ENCODE results near the gene CDH19.
"Not testable (repeated sequence)": the region's sequence is repeated elsewhere in the genome, so short reads cannot be mapped to it uniquely, and the experiment has no call there.

CDH19 gene

GRCh38 chr18:66511792-66512191 lies 92.1 kb downstream of the CDH19 start:
- Histone ChIP-seq H3K27me3 (ENCODE audit: control insufficient read depth, insufficient read depth, low read length) (no peaks in the 10 kb centered on the region), H3K4me1 (ENCODE audit: control insufficient read depth, insufficient read depth, low read length) (no peaks in the 10 kb centered on the region), H3K36me3 (ENCODE audit: insufficient read depth, low read length) (no peaks in the 10 kb centered on the region), H3K4me2 (ENCODE audit: low read length) (no peak overlapping the region), H3K4me3 (ENCODE audit: low read length) (no peak overlapping the region), H3K9me3 (replicated peaks; ENCODE audit: low read length) (no peaks in the 10 kb centered on the region), H3K9ac (ENCODE audit: low read depth, low read length) (no peak overlapping the region)

- Histone ChIP-seq H3K36me3 (ENCODE audit: insufficient read depth, low read length) (no peaks in the 10 kb centered on the region), H3K9ac (ENCODE audit: low read depth, low read length) (no peak overlapping the region), H3K4me1 (ENCODE audit: control insufficient read depth, insufficient read depth, low read length) (no peaks in the 10 kb centered on the region), H3K27me3 (ENCODE audit: control insufficient read depth, insufficient read depth, low read length) (no peaks in the 10 kb centered on the region), H3K4me3 (ENCODE audit: low read length) (no peak overlapping the region), H3K9me3 (replicated peaks; ENCODE audit: low read length) (no peaks in the 10 kb centered on the region), H3K4me2 (ENCODE audit: low read length) (no peak overlapping the region)
Observed at GRCh38 chr18:66511289-66511688, 92.6 kb downstream of the CDH19 start.

- H3K36me3 ChIP-seq (ENCODE audit: insufficient read depth, low read length), result no peaks in the 10 kb centered on the region
- H3K4me2 ChIP-seq (ENCODE audit: low read length), result no peak overlapping the region
- H3K4me1 ChIP-seq (ENCODE audit: control insufficient read depth, insufficient read depth, low read length), result no peaks in the 10 kb centered on the region
- no peak overlapping the region for H3K9ac ChIP-seq (ENCODE audit: low read depth, low read length)
- no peak overlapping the region for H3K4me3 ChIP-seq (ENCODE audit: low read length)
- no peaks in the 10 kb centered on the region for H3K27me3 ChIP-seq (ENCODE audit: control insufficient read depth, insufficient read depth, low read length)
- H3K9me3 ChIP-seq (replicated peaks; ENCODE audit: low read length), result no peaks in the 10 kb centered on the region
Observed at GRCh38 chr18:66510357-66511045, 93.4 kb downstream of the CDH19 start.

- Histone ChIP-seq H3K9ac (ENCODE audit: low read depth, low read length) (no peak overlapping the region), H3K36me3 (ENCODE audit: insufficient read depth, low read length) (no peaks in the 10 kb centered on the region), H3K4me3 (ENCODE audit: low read length) (no peak overlapping the region), H3K4me2 (ENCODE audit: low read length) (no peak overlapping the region), H3K4me1 (ENCODE audit: control insufficient read depth, insufficient read depth, low read length) (no peaks in the 10 kb centered on the region), H3K27me3 (ENCODE audit: control insufficient read depth, insufficient read depth, low read length) (no peaks in the 10 kb centered on the region), H3K9me3 (replicated peaks; ENCODE audit: low read length) (no peaks in the 10 kb centered on the region)
Observed at GRCh38 chr18:66508937-66509336, 95.0 kb downstream of the CDH19 start.

- H3K36me3 ChIP-seq (ENCODE audit: insufficient read depth, low read length), result no peaks in the 10 kb centered on the region
- H3K9me3 ChIP-seq (replicated peaks; ENCODE audit: low read length), result no peaks in the 10 kb centered on the region
- no peaks in the 10 kb centered on the region for H3K27me3 ChIP-seq (ENCODE audit: control insufficient read depth, insufficient read depth, low read length)
- no peak overlapping the region for H3K9ac ChIP-seq (ENCODE audit: low read depth, low read length)
- H3K4me3 ChIP-seq (ENCODE audit: low read length), result no peak overlapping the region
- H3K4me1 ChIP-seq (ENCODE audit: control insufficient read depth, insufficient read depth, low read length), result no peaks in the 10 kb centered on the region
- H3K4me2 ChIP-seq (ENCODE audit: low read length), result no peak overlapping the region
Observed at GRCh38 chr18:66506178-66506577, 97.7 kb downstream of the CDH19 start.

- Histone ChIP-seq H3K27me3 (ENCODE audit: control insufficient read depth, insufficient read depth, low read length) (no peaks in the 10 kb centered on the region), H3K9ac (ENCODE audit: low read depth, low read length) (no peak overlapping the region), H3K36me3 (ENCODE audit: insufficient read depth, low read length) (no peaks in the 10 kb centered on the region), H3K4me1 (ENCODE audit: control insufficient read depth, insufficient read depth, low read length) (no peaks in the 10 kb centered on the region), H3K4me3 (ENCODE audit: low read length) (no peak overlapping the region), H3K4me2 (ENCODE audit: low read length) (no peak overlapping the region), H3K9me3 (replicated peaks; ENCODE audit: low read length) (no peaks in the 10 kb centered on the region)
Observed at GRCh38 chr18:66497351-66497750, 106.5 kb downstream of the CDH19 start.

- no peak overlapping the region for H3K4me2 ChIP-seq (ENCODE audit: low read length)
- H3K4me1 ChIP-seq (ENCODE audit: control insufficient read depth, insufficient read depth, low read length), result no peaks in the 10 kb centered on the region
- no peak overlapping the region for H3K4me3 ChIP-seq (ENCODE audit: low read length)
- H3K27me3 ChIP-seq (ENCODE audit: control insufficient read depth, insufficient read depth, low read length), result no peaks in the 10 kb centered on the region
- H3K9me3 ChIP-seq (replicated peaks; ENCODE audit: low read length), result no peaks in the 10 kb centered on the region
- H3K36me3 ChIP-seq (ENCODE audit: insufficient read depth, low read length), result no peaks in the 10 kb centered on the region
- H3K9ac ChIP-seq (ENCODE audit: low read depth, low read length), result no peak overlapping the region
Observed at GRCh38 chr18:66495844-66496243, 108.0 kb downstream of the CDH19 start.

- Histone ChIP-seq H3K9ac (ENCODE audit: low read depth, low read length) (no peak overlapping the region), H3K36me3 (ENCODE audit: insufficient read depth, low read length) (no peaks in the 10 kb centered on the region), H3K4me2 (ENCODE audit: low read length) (no peak overlapping the region), H3K9me3 (replicated peaks; ENCODE audit: low read length) (no peaks in the 10 kb centered on the region), H3K27me3 (ENCODE audit: control insufficient read depth, insufficient read depth, low read length) (no peaks in the 10 kb centered on the region), H3K4me1 (ENCODE audit: control insufficient read depth, insufficient read depth, low read length) (no peaks in the 10 kb centered on the region), H3K4me3 (ENCODE audit: low read length) (no peak overlapping the region)
Observed at GRCh38 chr18:66473882-66474281, 130.0 kb downstream of the CDH19 start.

- not testable (repeated sequence) for H3K4me1 ChIP-seq (ENCODE audit: control insufficient read depth, insufficient read depth, low read length); H3K36me3 ChIP-seq (ENCODE audit: insufficient read depth, low read length); H3K9ac ChIP-seq (ENCODE audit: low read depth, low read length); H3K27me3 ChIP-seq (ENCODE audit: control insufficient read depth, insufficient read depth, low read length); H3K4me2 ChIP-seq (ENCODE audit: low read length); H3K9me3 ChIP-seq (replicated peaks; ENCODE audit: low read length); H3K4me3 ChIP-seq (ENCODE audit: low read length)
Observed at GRCh38 chr18:66466184-66466583, 137.7 kb downstream of the CDH19 start.

GRCh38 chr18:66461344-66461743 lies 142.5 kb downstream of the CDH19 start:
- H3K9ac ChIP-seq (ENCODE audit: low read depth, low read length), result no peak overlapping the region
- peaks cover 4% of the 10 kb centered on the region for H3K9me3 ChIP-seq (replicated peaks; ENCODE audit: low read length)
- H3K27me3 ChIP-seq (ENCODE audit: control insufficient read depth, insufficient read depth, low read length), result no peaks in the 10 kb centered on the region
- H3K4me2 ChIP-seq (ENCODE audit: low read length), result no peak overlapping the region
- no peaks in the 10 kb centered on the region for H3K36me3 ChIP-seq (ENCODE audit: insufficient read depth, low read length)
- H3K4me3 ChIP-seq (ENCODE audit: low read length), result no peak overlapping the region
- no peaks in the 10 kb centered on the region for H3K4me1 ChIP-seq (ENCODE audit: control insufficient read depth, insufficient read depth, low read length)

GRCh38 chr18:66457245-66457644 lies 146.6 kb downstream of the CDH19 start:
- H3K4me3 ChIP-seq (ENCODE audit: low read length), result no peak overlapping the region
- H3K36me3 ChIP-seq (ENCODE audit: insufficient read depth, low read length), result no peaks in the 10 kb centered on the region
- peaks cover 4% of the 10 kb centered on the region for H3K9me3 ChIP-seq (replicated peaks; ENCODE audit: low read length)
- H3K4me2 ChIP-seq (ENCODE audit: low read length), result no peak overlapping the region
- H3K9ac ChIP-seq (ENCODE audit: low read depth, low read length), result no peak overlapping the region
- H3K27me3 ChIP-seq (ENCODE audit: control insufficient read depth, insufficient read depth, low read length), result no peaks in the 10 kb centered on the region
- no peaks in the 10 kb centered on the region for H3K4me1 ChIP-seq (ENCODE audit: control insufficient read depth, insufficient read depth, low read length)

Measured in skeletal muscle satellite cell (primary cell).